ENCODE measurements around the gene JPT1.
A peak's percentile ranks its signal among the peaks of the same experiment; 100 is the strongest.

Gene JPT1

GRCh38 chr17:75087558-75088453 lies 66.5 kb downstream of the JPT1 start, which contains the start of gene SLC16A5:
TSS of gene SLC16A5 (plus strand) at chr17:75087954. CDS start at chr17:75093637, 5,683 bp downstream.
- FAIRE-seq (peak; percentile 74), DNase-seq (ENCODE audit: insufficient read length, low spot score) (peak; percentile 57)

GRCh38 chr17:75087182-75087557 lies 67.1 kb downstream of the JPT1 start:
- no peak for DNase-seq (ENCODE audit: insufficient read length, low spot score)
- FAIRE-seq: no peak

DNA sequence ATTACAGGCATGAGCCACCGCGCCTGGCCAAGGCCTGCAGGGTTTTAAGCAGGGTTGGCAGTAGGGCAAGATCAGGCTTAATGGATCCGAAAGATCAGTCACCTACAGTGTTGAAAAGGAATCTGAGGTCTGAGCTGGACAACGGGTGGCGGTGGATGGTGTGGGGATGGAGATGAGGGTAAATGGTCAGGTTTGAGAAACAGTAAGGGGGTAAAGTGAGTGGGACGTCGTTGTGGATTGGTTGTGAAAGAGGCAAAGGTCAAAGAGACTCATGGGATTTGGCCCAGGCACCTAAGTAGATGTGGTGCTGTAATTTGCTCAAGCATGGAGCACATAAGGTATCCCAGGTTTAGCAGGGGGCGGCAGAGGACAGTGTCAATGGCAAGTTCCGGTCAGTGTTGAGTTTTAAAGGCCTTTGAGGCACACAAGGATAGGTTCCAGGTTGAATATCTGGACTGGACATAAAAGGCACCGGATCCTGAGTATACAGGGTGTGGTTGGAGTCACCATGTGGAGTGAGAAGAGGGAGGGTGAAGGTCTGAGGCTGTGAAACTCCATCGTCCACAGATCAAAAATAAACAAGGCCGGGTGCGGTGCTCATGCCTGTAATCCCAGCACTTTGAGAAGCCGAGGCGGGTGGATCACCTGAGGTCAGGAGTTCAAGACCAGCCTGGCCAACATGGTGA lies 67.7 kb downstream of the JPT1 start:
- DNase-seq (ENCODE audit: insufficient read length, low spot score): no peak
- FAIRE-seq: no peak

Measured in GM19239 (cell line).